LNCAP (cell line): ENCODE data around the gene PTPN1.

Experiments used
- CTCF ChIP-seq: fragments of 450-650 bp; IDR thresholded peaks from 2 replicates; pipeline ENCODE4 v1.5.1; 2017; ENCODE audit warnings: mild to moderate bottlenecking

The PTPN1 gene

DNA sequence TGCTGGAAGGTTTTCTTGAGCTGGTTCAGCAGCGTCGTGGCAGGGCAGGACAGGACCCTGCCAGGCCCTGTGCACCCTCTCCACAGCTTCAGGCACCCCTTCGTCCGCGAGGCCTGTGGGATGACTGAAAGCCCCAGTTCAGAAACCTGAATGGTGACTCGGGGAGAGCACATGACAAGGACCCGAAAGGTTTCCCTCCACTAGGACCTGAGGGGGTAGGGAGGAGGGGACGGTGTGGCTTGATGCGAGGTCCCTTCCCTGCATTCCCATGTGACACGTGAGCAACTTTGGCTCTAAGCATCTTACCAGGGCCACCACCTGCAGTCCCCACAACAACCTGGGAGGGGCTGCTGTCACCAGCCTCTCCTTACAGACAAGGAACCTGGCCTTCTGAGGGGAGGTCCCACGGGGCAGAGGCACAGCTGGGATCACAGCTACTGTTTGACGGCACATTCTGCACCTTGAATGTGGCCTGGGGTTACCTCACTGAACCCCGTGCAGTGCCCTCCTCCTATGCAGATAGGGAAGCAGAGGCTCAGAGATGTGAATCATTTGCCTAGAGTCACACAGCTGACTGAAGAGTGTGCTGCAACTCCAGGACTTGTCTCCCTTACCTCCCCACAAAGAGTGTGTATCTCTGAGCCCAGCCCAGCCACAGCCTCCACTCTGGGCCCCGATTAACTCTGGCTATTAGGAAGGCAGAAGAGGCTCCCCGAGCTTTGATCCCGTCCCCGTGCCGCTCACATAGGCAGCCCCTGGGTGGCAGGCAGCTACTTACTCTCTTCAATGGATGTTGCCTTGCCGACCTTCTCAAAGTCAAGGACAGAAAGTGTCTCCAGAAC is 84.6 kb downstream of the PTPN1 start:
- no peak for TF ChIP-seq CTCF

DNA sequence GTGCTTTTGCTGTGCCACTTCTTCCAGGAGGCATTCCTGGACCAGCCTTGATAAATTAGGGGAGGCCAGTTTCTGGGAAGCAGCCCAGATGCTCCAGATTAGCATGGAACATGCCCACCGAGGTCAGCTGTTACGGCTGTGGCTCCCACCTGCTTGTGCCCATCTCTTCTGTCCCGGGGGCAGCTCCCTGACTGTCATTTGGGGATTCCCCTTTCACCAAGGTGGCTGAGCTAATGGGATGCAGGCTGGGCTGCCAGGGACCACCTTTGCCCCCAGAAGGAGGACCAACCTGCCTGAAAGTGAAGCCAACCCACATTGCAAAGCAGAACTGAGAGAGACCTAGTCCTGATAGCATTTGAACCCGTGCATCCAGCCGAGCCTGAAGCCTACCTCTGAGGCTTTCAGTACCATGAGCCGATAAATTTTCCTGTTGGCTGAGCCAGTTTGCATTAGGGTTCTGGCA is 85.3 kb downstream of the PTPN1 start:
- TF ChIP-seq CTCF: no peak

- TF ChIP-seq CTCF: no peak
Measured at GRCh38 chr20:50595988-50596693, 86.0 kb downstream of the PTPN1 start.

DNA sequence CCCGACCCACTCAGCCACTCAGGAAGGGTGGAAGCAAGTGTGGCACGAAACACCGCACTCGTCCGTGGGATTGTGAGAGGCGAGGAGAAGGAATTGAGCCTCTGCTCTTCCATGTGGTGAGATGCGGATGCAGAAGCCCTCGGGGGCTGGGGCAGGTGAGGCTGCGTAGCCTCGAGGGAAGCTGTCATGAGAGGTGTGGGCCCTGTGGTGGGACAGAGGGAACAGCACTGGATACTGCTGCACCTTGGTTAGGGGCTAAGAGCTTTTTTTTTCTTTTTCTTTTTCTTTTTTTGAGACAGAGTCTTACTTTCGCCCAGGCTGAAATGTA is 86.5 kb downstream of the PTPN1 start:
- no peak for TF ChIP-seq CTCF

- TF ChIP-seq CTCF: no peak
Measured at GRCh38 chr20:50597406-50597969, 87.3 kb downstream of the PTPN1 start.

GRCh38 chr20:50598074-50598473 is 87.9 kb downstream of the PTPN1 start:
- no peak for TF ChIP-seq CTCF

DNA sequence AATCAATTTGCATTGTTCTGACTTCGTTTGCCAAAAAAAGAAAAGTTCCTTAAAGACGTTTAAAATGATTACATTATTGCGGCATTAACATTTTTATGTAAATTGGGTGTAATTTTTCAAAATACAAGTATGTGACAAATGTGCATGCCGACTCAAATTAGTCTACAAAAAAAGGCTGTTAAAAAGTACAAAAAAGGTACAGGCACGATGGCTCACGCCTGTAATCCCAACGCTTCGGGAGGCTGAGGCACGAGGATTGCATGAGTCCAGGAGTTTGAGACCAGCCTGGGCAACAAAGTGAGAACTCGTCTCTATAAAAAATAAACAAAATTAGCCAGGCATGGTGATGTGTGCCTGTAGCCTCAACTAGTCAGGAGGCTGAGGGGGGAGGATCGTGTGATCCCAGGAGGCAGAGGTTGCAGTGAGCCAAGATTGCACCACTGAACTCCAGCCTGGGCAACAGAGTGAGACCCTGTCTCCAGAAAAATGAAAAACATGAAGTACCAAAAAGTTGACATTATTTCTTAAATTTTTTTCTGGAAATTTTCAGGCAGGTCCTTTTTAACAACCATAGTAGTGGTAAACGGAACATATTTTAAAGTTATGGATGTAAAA is 90.2 kb downstream of the PTPN1 start:
- no peak for TF ChIP-seq CTCF
